ENCODE data around the gene KCNF1.

The KCNF1 gene

GRCh38 chr2:10905006-10905861 is 6.5 kb upstream of the KCNF1 start:
- DNase-seq: no peak

GRCh38 chr2:10905862-10906143 is 5.9 kb upstream of the KCNF1 start:
- no peak for DNase-seq

GRCh38 chr2:10906926-10907625 is 4.7 kb upstream of the KCNF1 start:
- no peak for DNase-seq

GRCh38 chr2:10908195-10908594 is 3.5 kb upstream of the KCNF1 start:
- DNase-seq: no peak

- no peak for DNase-seq
Measured at GRCh38 chr2:10909050-10909995, 2.4 kb upstream of the KCNF1 start.

GRCh38 chr2:10909996-10910341 is 1.8 kb upstream of the KCNF1 start:
- no peak for DNase-seq

GRCh38 chr2:10910625-10911024 is 1.1 kb upstream of the KCNF1 start:
- no peak for DNase-seq

GRCh38 chr2:10912076-10912731 is 470 bp downstream of the KCNF1 start:
- no peak for DNase-seq

- no peak for DNase-seq
Measured at GRCh38 chr2:10912796-10913455, 1.2 kb downstream of the KCNF1 start.

GRCh38 chr2:10913501-10914271 is 2.0 kb downstream of the KCNF1 start:
- DNase-seq: no peak

GRCh38 chr2:10914272-10914693 is 2.5 kb downstream of the KCNF1 start:
- DNase-seq: no peak

GRCh38 chr2:10915236-10915635 is 3.5 kb downstream of the KCNF1 start:
- DNase-seq: no peak

GRCh38 chr2:10915731-10916276 is 4.1 kb downstream of the KCNF1 start:
- DNase-seq: no peak

GRCh38 chr2:10916953-10917352 is 5.2 kb downstream of the KCNF1 start:
- DNase-seq: no peak

GRCh38 chr2:10917927-10918326 is 6.2 kb downstream of the KCNF1 start:
- DNase-seq: no peak

GRCh38 chr2:10918661-10919409 is 7.1 kb downstream of the KCNF1 start:
- no peak for DNase-seq

- no peak for DNase-seq
Measured at GRCh38 chr2:10919410-10919770, 7.7 kb downstream of the KCNF1 start.

- DNase-seq: no peak
Measured at GRCh38 chr2:10919771-10920621, 8.3 kb downstream of the KCNF1 start.

GRCh38 chr2:10920764-10921388 is 9.1 kb downstream of the KCNF1 start:
- DNase-seq: no peak
